Measurements from ENCODE around the gene DDX51. TPM values are rescaled to one million over a fixed set of nuclear protein-coding genes. Genes with fewer than 3 reads are reported as not detected.

Gene DDX51
- total RNA-seq, 2 experiments from 2014 or later: 58.0 to 59.3 TPM

GRCh38 chr12:132117558-132117875 lies 26.6 kb downstream of the DDX51 start:
- Histone ChIP-seq H3K4me1 (ENCODE audit: insufficient read depth, low read length) (no peaks in the 10 kb centered on the region), H3K27ac (ENCODE audit: low read depth in 1 of 2, low read length in 2 of 2) (no peak overlapping the region), H3K9me3 (ENCODE audit: control insufficient read depth in 1 of 2, insufficient read depth in 1 of 2, low read length in 2 of 2) (no peaks in the 10 kb centered on the region), H3K4me3 (ENCODE audit: low read length) (no peak overlapping the region), H3K36me3 (ENCODE audit: insufficient read depth, low read length) (peaks cover 42% of the 10 kb centered on the region), H3K27me3 (ENCODE audit: control insufficient read depth in 1 of 2, insufficient read depth in 2 of 2, low read length in 2 of 2) (no peaks in the 10 kb centered on the region)
- no peak for TF ChIP-seq CTCF (IDR thresholded peaks at IDR 0.05)
- Mint-ChIP-seq H3K27me3 (no peaks in the 10 kb centered on the region), H3K36me3 (ENCODE audit: low read depth) (peaks cover 12% of the 10 kb centered on the region), H3K4me1 (ENCODE audit: low read depth) (no peaks in the 10 kb centered on the region), H3K27ac (no peak overlapping the region), H3K4me3 (no peak overlapping the region), H3K9me3 (no peaks in the 10 kb centered on the region)
- intact Hi-C loops (cut with DNase I, micrococcal nuclease): no loop called here
- CTCF ChIA-PET: no interaction called here
- POLR2A ChIA-PET: no interaction called here
- no peak for DNase-seq
- no peak for ATAC-seq (ENCODE audit: poor library complexity)

- no peak overlapping the region for H3K27ac ChIP-seq (ENCODE audit: low read depth in 1 of 2, low read length in 2 of 2)
- H3K9me3 Mint-ChIP-seq: no peaks in the 10 kb centered on the region
- H3K9me3 ChIP-seq (ENCODE audit: control insufficient read depth in 1 of 2, insufficient read depth in 1 of 2, low read length in 2 of 2): no peaks in the 10 kb centered on the region
- H3K27me3 ChIP-seq (ENCODE audit: control insufficient read depth in 1 of 2, insufficient read depth in 2 of 2, low read length in 2 of 2): no peaks in the 10 kb centered on the region
- no peak overlapping the region for H3K4me3 Mint-ChIP-seq
- peaks cover 37% of the 10 kb centered on the region for H3K36me3 ChIP-seq (ENCODE audit: insufficient read depth, low read length)
- no peak for TF ChIP-seq CTCF (IDR thresholded peaks at IDR 0.05)
- ATAC-seq (ENCODE audit: poor library complexity): no peak
- POLR2A ChIA-PET: no interaction called here
- intact Hi-C loops (cut with DNase I, micrococcal nuclease): no loop called here
- no peaks in the 10 kb centered on the region for H3K27me3 Mint-ChIP-seq
- H3K4me1 Mint-ChIP-seq (ENCODE audit: low read depth): no peaks in the 10 kb centered on the region
- H3K27ac Mint-ChIP-seq: no peak overlapping the region
- H3K4me3 ChIP-seq (ENCODE audit: low read length): no peak overlapping the region
- H3K4me1 ChIP-seq (ENCODE audit: insufficient read depth, low read length): no peaks in the 10 kb centered on the region
- CTCF ChIA-PET: no interaction called here
- no peak for DNase-seq
- peaks cover 12% of the 10 kb centered on the region for H3K36me3 Mint-ChIP-seq (ENCODE audit: low read depth)
Measured at GRCh38 chr12:132116709-132117557, 27.2 kb downstream of the DDX51 start.

GRCh38 chr12:132115500-132115899 lies 28.6 kb downstream of the DDX51 start:
- no peaks in the 10 kb centered on the region for H3K4me1 ChIP-seq (ENCODE audit: insufficient read depth, low read length)
- H3K27ac Mint-ChIP-seq: no peak overlapping the region
- intact Hi-C loops (cut with DNase I, micrococcal nuclease): no loop called here
- CTCF ChIA-PET: no interaction called here
- H3K27me3 ChIP-seq (ENCODE audit: control insufficient read depth in 1 of 2, insufficient read depth in 2 of 2, low read length in 2 of 2): no peaks in the 10 kb centered on the region
- H3K27me3 Mint-ChIP-seq: no peaks in the 10 kb centered on the region
- peaks cover 18% of the 10 kb centered on the region for H3K36me3 Mint-ChIP-seq (ENCODE audit: low read depth)
- ATAC-seq (ENCODE audit: poor library complexity) (no peak), DNase-seq (no peak)
- no peak overlapping the region for H3K4me3 Mint-ChIP-seq
- H3K27ac ChIP-seq (ENCODE audit: low read depth in 1 of 2, low read length in 2 of 2): no peak overlapping the region
- TF ChIP-seq CTCF (IDR thresholded peaks at IDR 0.05): no peak
- H3K9me3 ChIP-seq (ENCODE audit: control insufficient read depth in 1 of 2, insufficient read depth in 1 of 2, low read length in 2 of 2): no peaks in the 10 kb centered on the region
- peaks cover 33% of the 10 kb centered on the region for H3K36me3 ChIP-seq (ENCODE audit: insufficient read depth, low read length)
- H3K9me3 Mint-ChIP-seq: no peaks in the 10 kb centered on the region
- POLR2A ChIA-PET: no interaction called here
- no peak overlapping the region for H3K4me3 ChIP-seq (ENCODE audit: low read length)
- H3K4me1 Mint-ChIP-seq (ENCODE audit: low read depth): no peaks in the 10 kb centered on the region
